Retina (tissue), 1 donor: ENCODE results near the gene WDR87.
"Not testable (repeated sequence)": the region's sequence is repeated elsewhere in the genome, so short reads cannot be mapped to it uniquely, and the experiment has no call there.

Experiments used
- DNase-seq: peaks from one replicate; pipeline ENCODE4 v3.0.0-alpha.2; 2016

The WDR87 gene

DNA sequence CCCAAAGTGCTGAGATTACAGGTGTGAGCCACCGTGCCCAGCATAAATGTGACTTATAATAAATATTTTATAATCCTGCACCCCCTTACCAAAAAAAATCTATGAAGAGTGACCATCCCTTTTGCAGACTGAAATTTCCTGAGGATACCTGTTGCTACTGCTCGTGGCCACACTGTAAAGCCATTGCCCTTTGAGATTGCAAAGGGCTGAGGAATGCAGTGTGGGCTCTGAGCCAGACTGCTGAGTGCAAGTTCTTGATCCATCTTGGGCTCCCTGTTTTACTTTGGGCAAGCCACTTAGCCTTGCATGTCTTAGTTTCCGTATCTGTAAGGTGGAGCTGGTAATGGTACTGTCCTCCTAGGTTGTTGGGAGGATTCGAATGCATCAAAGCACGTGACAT is 24.0 kb upstream of the WDR87 start:
- DNase-seq = no peak

GRCh38 chr19:37929355-37929923 is 23.0 kb upstream of the WDR87 start:
- DNase-seq = no peak

DNA sequence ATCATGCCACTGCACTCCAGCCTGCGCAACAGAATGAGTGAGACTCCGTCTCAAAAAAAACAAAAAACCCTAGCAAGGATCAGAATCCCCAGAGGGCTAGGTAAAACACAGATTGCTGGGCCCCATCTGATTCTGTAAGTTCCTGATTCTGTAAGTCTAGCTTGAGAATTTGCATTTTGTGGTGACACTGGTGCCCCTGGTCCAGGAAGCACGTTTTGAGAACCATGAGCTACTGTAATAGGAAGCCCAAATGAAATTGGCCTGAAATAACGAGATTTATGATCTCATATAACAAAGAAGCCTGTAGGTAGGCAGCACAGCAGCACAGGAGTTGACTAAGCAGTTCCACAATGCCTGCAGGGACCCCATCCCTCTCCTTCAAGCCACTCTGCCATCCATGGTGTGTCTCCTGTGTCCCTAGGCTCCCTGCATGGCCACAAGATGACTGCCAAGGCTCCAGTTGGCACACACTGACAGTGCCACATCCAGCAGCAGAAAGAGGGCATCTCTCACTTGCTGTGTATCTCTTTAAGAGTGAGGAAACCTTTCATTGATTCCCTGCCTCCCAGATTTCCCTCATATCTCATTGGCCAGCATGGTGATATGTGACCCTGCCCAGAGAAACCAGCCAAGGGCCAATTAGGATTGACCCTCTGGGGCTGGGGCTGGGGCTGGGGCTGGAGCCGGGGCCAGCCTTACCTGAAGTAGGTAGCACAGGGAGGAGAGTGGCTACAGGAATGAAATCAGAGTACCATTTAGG is 22.3 kb upstream of the WDR87 start:
- DNase-seq = no peak

GRCh38 chr19:37926711-37927110 is 20.3 kb upstream of the WDR87 start:
- DNase-seq = no peak

- no peak for DNase-seq
Measured at GRCh38 chr19:37926255-37926654, 19.9 kb upstream of the WDR87 start.

DNA sequence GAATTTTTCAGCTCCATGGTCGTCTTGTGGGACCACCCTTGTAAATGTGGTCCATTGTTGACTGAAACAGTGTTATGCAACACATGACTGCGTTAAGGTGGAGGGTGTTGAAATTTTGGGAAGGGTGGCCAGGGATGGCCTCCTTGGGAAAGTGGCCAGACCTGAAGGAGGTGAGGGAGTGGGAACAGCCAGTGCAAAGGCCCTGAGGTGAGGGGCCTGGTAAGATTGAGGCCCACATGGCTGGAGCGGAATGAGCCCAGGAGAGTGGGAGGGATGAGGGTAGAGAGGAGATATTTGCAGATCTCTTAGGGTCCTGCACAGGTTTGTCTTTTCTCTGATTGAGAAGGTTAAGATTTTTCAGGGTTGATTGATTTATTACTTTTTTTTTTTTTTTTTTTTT is 18.8 kb upstream of the WDR87 start:
- no peak for DNase-seq

- DNase-seq = not testable (repeated sequence)
Measured at GRCh38 chr19:37924573-37924972, 18.2 kb upstream of the WDR87 start.

DNA sequence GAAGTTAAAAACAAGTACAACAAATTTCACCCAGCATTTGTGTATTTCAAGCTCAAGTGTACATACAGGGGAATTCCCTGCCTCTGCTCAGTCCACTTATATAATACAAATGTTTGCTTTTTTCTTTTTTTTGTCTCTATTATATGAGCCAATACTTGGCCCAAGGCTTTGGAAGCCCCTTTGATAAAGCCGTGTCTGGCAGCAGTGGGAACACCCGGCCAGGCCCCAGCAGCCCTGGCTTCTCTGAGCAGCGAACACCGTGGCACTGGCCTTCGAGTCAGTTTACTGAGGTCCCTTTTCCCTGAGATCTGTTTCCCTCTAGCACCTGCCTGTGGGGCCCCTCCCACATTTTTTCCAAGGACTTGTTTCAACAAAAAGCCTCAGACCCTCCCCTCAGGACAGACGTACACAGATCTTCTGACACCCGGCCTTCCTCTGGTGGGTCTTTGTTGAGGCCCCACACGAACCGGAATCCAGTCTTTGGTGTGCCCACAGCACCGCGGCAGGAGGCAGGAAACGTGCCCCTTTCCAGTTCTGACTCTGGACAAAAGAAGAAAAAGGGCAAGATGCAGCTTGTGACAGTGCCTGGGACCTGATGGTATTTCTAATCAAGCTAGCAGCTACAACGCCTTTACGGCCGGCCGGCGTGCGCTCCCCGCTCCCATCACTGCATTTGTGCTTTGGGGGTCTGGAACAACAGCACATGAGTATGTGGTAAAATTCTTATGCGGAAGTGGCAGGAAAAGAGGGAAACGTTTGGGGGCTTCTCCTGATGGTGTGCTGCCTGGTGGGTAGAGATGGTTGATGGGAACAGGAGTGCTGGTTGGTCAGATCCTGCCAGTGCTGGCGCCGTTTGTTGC is 14.4 kb upstream of the WDR87 start:
- peak; percentile 46 for DNase-seq

DNA sequence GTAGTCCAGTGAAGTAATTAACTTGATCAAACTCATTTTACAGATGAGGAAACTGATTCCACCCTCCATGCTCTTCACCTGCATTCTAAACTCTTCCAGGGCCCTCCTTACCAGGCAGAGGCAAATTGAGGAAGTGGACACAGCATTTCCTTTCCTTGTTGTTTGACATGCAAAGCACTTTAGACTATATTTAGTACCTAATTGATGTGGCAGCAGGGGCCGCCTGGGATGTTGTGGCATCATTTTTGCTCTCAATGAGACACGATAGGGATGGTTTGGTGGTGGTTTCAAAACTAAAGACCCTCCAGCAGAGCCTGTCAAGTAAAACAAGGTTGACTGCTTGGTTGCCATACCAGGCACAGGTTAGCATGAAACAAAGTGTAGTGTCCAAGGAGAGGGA is 8.5 kb upstream of the WDR87 start:
- no peak for DNase-seq

DNA sequence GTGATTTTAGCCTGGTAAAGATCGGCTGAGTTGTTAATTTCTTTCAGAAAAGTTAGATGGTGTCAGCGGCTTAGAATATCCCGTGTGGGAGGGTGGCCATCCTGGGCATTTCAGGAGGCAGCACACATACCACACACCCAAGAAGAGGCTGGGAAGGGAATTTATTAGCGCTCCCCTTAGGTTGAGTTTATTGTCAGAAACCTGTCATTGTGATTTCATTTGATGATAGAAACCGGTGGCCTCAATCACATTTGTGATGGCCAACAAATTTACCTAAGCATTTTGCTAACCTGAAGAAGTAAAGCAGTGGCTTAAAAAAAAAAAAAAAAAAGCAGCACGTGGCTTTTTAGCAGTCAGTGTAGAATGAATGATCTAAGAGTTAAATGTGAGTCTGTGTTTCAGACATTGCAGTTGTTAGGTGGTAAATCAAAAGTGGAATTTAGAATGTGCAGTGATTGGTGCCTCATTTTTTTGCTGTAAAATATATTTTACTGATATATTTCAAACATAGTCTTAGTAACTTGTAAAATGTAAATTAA is 3.3 kb upstream of the WDR87 start:
- DNase-seq = no peak

DNA sequence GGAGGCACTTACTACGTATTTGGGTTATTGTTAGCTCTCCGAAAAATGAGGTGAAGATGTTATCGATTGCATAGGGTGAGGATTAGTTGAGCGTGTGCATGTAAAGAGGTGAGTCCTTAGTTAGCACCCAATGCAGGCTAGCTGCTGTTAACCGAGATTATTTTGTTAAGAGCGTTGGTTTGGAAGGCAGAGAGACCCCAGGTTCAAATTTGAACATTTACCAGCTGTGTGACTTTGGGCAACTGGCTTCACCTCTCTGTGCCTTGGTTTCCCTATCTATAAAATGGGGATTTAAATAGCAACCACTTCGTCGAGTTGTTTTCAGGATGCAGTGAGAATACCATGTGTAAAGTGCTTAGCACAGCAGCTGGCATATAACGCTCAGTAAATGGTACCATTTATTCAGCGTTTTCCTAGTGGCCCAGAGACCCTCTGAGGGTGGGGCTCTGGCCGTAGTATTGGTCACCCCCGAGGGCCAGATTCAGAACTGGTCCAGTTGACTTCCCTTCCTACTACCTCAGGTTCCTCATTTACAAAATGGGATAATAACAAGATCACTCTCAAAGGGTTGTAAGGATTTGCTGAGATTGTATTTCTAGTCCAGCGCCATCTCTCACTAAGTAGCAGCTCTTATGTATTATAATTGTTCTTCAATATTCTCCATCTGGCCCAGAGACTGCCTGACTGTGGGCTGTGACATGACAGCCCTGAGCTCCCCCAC is 1.5 kb upstream of the WDR87 start:
- DNase-seq = no peak

GRCh38 chr19:37906869-37907734 is 708 bp upstream of the WDR87 start, which contains the start of gene SIPA1L3:
TSS of gene SIPA1L3 (plus strand) at chr19:37907208. CDS start at chr19:38081566, 174,358 bp downstream.
- DNase-seq = peak; percentile 99

DNA sequence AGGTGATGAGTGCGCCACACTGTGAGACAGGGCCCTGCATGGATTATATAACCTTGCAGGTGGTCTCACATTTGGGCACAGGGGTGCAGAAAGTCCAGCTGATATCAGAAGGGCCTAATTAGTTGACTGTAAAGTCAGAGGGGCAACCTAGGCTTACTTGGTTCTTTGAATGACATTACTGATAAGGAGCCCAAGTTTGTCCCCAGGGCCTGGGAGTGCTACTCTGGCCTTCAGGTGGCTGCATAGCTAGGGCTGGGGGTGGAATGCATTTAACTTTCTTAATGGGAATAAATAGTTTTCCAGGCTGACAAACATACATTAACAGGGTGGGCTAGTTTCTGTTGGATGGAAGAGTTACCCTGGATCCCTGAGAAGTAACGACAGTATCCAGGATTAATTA is 3.3 kb downstream of the WDR87 start:
- DNase-seq = no peak

GRCh38 chr19:37902668-37903067 is 3.7 kb downstream of the WDR87 start:
- DNase-seq = peak; percentile 79

- no peak for DNase-seq
Measured at GRCh38 chr19:37899966-37900365, 6.4 kb downstream of the WDR87 start.

DNA sequence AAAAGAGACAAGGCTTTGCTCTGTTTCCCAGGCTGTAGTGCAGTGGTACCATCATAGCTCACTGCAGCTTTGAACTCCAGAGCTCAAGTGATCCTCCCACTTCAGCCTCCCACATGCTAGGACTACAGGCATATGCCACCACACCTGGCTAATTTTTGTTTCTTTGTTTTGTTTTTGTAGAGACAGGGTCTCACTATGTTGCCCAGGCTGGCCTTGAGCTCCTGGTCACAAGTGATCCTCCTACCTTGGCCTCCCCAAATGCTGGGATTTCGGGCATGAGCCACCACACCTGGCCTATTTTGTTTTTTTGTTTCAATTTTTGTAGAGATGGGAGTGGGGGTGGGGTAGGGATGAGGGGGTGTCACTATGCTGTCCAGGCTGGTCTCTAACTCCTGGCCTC is 6.9 kb downstream of the WDR87 start:
- DNase-seq = no peak

DNA sequence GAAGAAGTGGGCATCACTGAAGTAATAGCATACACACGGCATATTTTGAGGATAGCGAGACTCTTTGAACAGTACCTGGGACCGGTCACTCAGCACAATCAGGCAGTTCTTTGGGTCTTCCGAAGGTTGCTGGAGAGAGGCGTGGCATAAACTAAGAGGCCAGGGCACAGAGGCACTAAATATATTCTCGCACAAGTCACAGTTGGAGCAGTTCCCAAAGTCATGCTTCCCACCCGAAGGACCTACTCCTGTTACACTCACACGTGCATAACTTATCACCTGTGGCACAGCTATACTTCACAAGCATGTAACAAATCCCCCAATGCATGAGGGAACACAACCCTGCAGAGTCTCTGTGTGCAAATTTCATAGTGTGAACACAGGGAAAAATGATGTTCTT is 10.2 kb downstream of the WDR87 start:
- no peak for DNase-seq

- no peak for DNase-seq
Measured at GRCh38 chr19:37893845-37894575, 12.4 kb downstream of the WDR87 start.

DNA sequence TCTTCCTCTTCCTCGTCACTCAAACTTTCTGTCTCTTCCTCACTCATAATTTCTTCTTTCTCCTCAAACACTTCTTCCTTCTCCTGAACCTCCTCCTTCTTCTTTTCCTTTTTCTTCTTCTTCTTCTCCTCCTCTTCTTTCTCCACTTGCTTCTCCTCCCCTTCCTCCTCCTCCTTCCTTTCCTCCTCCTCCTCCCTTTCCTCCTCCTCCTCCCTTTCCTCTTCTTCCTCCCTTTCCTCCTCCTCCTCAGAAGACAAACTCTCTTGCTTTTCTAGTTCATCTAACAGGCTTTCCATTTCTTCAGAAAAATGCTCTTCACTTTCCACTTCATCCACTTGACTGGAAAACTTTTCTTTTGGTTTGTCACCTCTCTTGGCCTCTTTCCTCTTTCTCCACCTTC is 19.8 kb downstream of the WDR87 start:
- no peak for DNase-seq

- DNase-seq = no peak
Measured at GRCh38 chr19:37885392-37885791, 21.0 kb downstream of the WDR87 start.

DNA sequence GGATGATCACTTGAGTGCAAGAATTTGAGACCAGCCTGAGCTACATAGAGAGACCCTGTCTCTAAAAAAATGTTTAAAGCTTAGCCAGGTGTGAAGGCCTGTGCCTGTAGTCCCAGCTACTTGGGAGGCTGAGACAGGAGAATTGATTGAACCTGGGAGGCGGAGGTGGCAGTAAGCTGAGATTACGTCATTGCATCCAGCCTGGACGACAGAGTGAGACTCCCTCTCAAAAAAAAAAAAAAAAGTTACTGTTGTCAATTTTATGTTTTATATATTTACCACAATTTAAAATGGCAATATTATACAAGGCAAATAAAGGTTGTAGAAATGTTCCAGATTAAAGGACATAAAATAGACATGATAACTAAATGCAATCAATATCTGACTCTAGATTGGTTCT is 29.2 kb downstream of the WDR87 start:
- no peak for DNase-seq
